Kidney (tissue), 14 donors: ENCODE data around the gene TECPR1. TPM values are rescaled to one million over a fixed set of nuclear protein-coding genes. Genes with fewer than 3 reads are reported as not detected.

Experiments
- DNase-seq, 5 donors: peaks; one replicate each; pipeline ENCODE4 v3.0.0-alpha.2; 2013 to 2020
- FAIRE-seq: peaks from 2 replicates; lab custom pipeline; 2012; peaks lifted over from hg19 to GRCh38; lab: Jason Lieb, UNC
- H3K27ac ChIP-seq, 2 donors: one replicate each; pipeline ENCODE4 v1.7.0; 2013; ENCODE audit warnings: low read depth in 2 of 2, low read length in 2 of 2, inconsistent platforms in 1 of 2
- H3K27me3 ChIP-seq: one replicate; pipeline ENCODE4 v1.7.1; 2013; ENCODE audit warnings: low read length, inconsistent platforms; ENCODE audit not compliant: control insufficient read depth, insufficient read depth
- H3K36me3 ChIP-seq, 3 donors: one replicate each; pipeline versions ENCODE4 v1.7.0 to v1.7.1; 2013; ENCODE audit warnings: low read length in 3 of 3, control low read depth in 1 of 3, inconsistent platforms in 1 of 3; ENCODE audit not compliant: insufficient read depth in 3 of 3, control insufficient read depth in 2 of 3
- H3K4me1 ChIP-seq, 3 donors: one replicate each; pipeline versions ENCODE4 v1.7.0 to v1.7.1; 2013; ENCODE audit warnings: low read length in 3 of 3, inconsistent platforms in 1 of 3, low read depth in 1 of 3; ENCODE audit not compliant: control insufficient read depth in 2 of 3, insufficient read depth in 2 of 3
- H3K4me3 ChIP-seq, 3 donors: one replicate each; pipeline versions ENCODE4 v1.7.0 to v1.8.1; 2013; ENCODE audit warnings: low read length in 3 of 3, control low read depth in 1 of 3, inconsistent platforms in 1 of 3
- H3K9ac ChIP-seq, 3 donors: one replicate each; pipeline versions ENCODE4 v1.7.0 to v1.7.1; 2013; ENCODE audit warnings: low read length in 3 of 3, control low read depth in 1 of 3, inconsistent platforms in 1 of 3
- H3K9me3 ChIP-seq, 3 donors: one replicate each; pipeline versions ENCODE4 v1.7.0 to v1.7.1; 2013; ENCODE audit warnings: low read length in 3 of 3, control low read depth in 1 of 3, inconsistent platforms in 1 of 3; ENCODE audit not compliant: control insufficient read depth in 2 of 3, insufficient read depth in 1 of 3
- CTCF ChIP-seq: IDR thresholded peaks from 3 replicates; pipeline ENCODE4 v1.5.1; 2012; ENCODE audit warnings: mild to moderate bottlenecking, moderate library complexity, borderline replicate concordance; ENCODE audit not compliant: insufficient read depth; ENCODE audit errors: extremely low read depth
- intact Hi-C: fragments of 100-400 bp; cut with DNase I; formaldehyde crosslinking; loops from one replicate; pipeline ENCODE4 v1.11.1; 2022
- polyA plus RNA-seq: library from polyadenylated mRNA; stranded (reverse); fragments of 350-450 nt; fragmentation: Illumina TruSeq; extraction: RNeasy Lipid Tissue Mini Kit (QIAGEN cat#74804); gene quantifications from one replicate; pipeline ENCODE4 v1.2.3, GENCODE V29; 2014; ENCODE audit warnings: low read depth, low replicate concordance; ENCODE audit not compliant: insufficient read depth
- total RNA-seq: library from RNA; stranded (reverse); fragmentation: NEBNext Ultra II Directional; extraction: Animal tissue kit (Norgen Biotek cat#: 25700); gene quantifications from one replicate; pipeline ENCODE4 v1.2.1, GENCODE V29; 2021
- donor health status: control.
- donor health status: control.
- donor health status: control.
- donor health status: control.
- donor health status: control.
- donor health status: DM: yes; HTN: yes; CAD: no.
- donor health status: Normal renal cell carcinoma (clear cell type).

The TECPR1 gene
- total and polyA plus RNA-seq, 2 donors from 2014 or later: 5.1 to 39.5 TPM

- H3K4me3 ChIP-seq: no peak overlapping the region
- no peaks in the 10 kb centered on the region for H3K4me1 ChIP-seq
- no peaks in the 10 kb centered on the region for H3K9me3 ChIP-seq
- H3K27me3 ChIP-seq: no peaks in the 10 kb centered on the region
- TF ChIP-seq CTCF: no peak
- intact Hi-C loops: no loop called here
- H3K9ac ChIP-seq: no peak overlapping the region
- DNase-seq (peak in 1 of 5 donors; percentile 68), FAIRE-seq (no peak)
- H3K27ac ChIP-seq: no peak overlapping the region
- H3K36me3 ChIP-seq: peaks cover 0 to 3% (median 0%) of the 10 kb centered on the region in 3 donors
Observed at GRCh38 chr7:98231493-98232262, 20.4 kb downstream of the TECPR1 start.

- no peaks in the 10 kb centered on the region for H3K27me3 ChIP-seq
- DNase-seq (peak in 1 of 5 donors; percentile 80), FAIRE-seq (no peak)
- H3K36me3 ChIP-seq: peaks cover 0 to 3% (median 0%) of the 10 kb centered on the region in 3 donors
- no peak overlapping the region for H3K9ac ChIP-seq
- no peaks in the 10 kb centered on the region for H3K4me1 ChIP-seq
- no peak overlapping the region for H3K27ac ChIP-seq
- no peak overlapping the region for H3K4me3 ChIP-seq
- no peak for TF ChIP-seq CTCF
- H3K9me3 ChIP-seq: no peaks in the 10 kb centered on the region
- intact Hi-C loops: no loop called here
Observed at GRCh38 chr7:98230746-98231471, 21.1 kb downstream of the TECPR1 start.

GRCh38 chr7:98229991-98230745, 21.9 kb downstream of the TECPR1 start:
- intact Hi-C loops: no loop called here
- Histone ChIP-seq H3K9me3 (no peaks in the 10 kb centered on the region), H3K27ac (no peak overlapping the region), H3K9ac (no peak overlapping the region), H3K4me1 (no peaks in the 10 kb centered on the region), H3K36me3 (peaks cover 0 to 6% (median 0%) of the 10 kb centered on the region in 3 donors), H3K27me3 (no peaks in the 10 kb centered on the region), H3K4me3 (no peak overlapping the region)
- no peak for TF ChIP-seq CTCF
- FAIRE-seq (no peak), DNase-seq (peak in 2 of 5 donors; percentile 50 to 70)
